Calu3 (cell line): Measurements from ENCODE around the gene PLA2G4A. TPM values are rescaled to one million over a fixed set of nuclear protein-coding genes. Genes with fewer than 3 reads are reported as not detected.

ENCODE experiments used
- BruUV-seq: library from RNA; stranded (reverse); fragments of 400-500 nt; replicated peaks from 2 replicates; lab custom pipeline; 2021; lab: Mats Ljungman, UMichigan
- CTCF ChIA-PET: fragments of 300-600 bp; sonication (Branson Sonifier 250); formaldehyde crosslinking; loops from one replicate; lab custom pipeline; 2022; ENCODE audit warnings: antibody characterized with exemption; lab: Charles Lee
- DNase-seq: peaks from one replicate; pipeline ENCODE4 v3.0.0; 2022
- H3K27ac Mint-ChIP-seq: one replicate; pipeline ENCODE4 v1.8.0; 2022; ENCODE audit warnings: mixed read lengths; ENCODE audit not compliant: unreplicated experiment
- H3K27me3 Mint-ChIP-seq: one replicate; pipeline ENCODE4 v1.8.0; 2022; ENCODE audit warnings: mixed read lengths; ENCODE audit not compliant: unreplicated experiment
- H3K36me3 Mint-ChIP-seq: one replicate; pipeline ENCODE4 v1.8.0; 2022; ENCODE audit warnings: mild to moderate bottlenecking, moderate library complexity, mixed read lengths; ENCODE audit not compliant: insufficient read depth, unreplicated experiment
- H3K4me1 Mint-ChIP-seq: one replicate; pipeline ENCODE4 v1.8.0; 2022; ENCODE audit warnings: mild to moderate bottlenecking, low read depth, mixed read lengths; ENCODE audit not compliant: unreplicated experiment
- H3K4me3 Mint-ChIP-seq: one replicate; pipeline ENCODE4 v1.8.0; 2022; ENCODE audit warnings: mild to moderate bottlenecking, low read depth, moderate library complexity, mixed read lengths; ENCODE audit not compliant: unreplicated experiment
- H3K9me3 Mint-ChIP-seq: one replicate; pipeline ENCODE4 v1.8.0; 2022; ENCODE audit warnings: low read depth, mixed read lengths; ENCODE audit not compliant: unreplicated experiment
- intact Hi-C: fragments of 100-400 bp; cut with micrococcal nuclease; formaldehyde crosslinking; loops from one replicate; pipeline ENCODE4 v1.10.0; 2022; ENCODE audit not compliant: unreplicated experiment
- total RNA-seq: library from RNA; stranded (reverse); gene quantifications from 2 replicates; pipeline ENCODE4 v1.2.3, GENCODE V29; 2022
- TF ChIP-seq, protein P1 (sequence below): fragments of 200-600 bp; IDR thresholded peaks from one replicate; pipeline ENCODE4 v1.8.0; 2022; ENCODE audit warnings: antibody characterized with exemption; ENCODE audit not compliant: unreplicated experiment

The PLA2G4A gene
- total RNA-seq, 1 experiment from 2014 or later, result 36.0 TPM

DNA sequence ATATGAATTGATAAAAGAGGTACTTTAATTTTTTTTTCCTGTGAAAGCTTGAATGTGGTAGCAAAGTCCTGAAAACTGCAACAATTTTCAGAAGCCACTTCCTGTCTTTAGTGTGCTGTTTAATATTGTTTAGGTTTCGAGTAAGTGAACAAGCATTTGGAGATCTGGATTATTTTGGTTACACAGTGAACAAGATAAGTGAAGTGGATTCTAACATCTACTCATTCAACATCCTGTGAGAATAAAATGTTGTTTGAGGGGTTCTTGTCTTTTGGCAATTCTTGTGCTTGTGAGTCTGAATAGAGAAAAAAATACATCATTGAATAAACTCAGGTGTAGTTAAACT is 35.2 kb upstream of the PLA2G4A start:
- CTCF ChIA-PET, result interaction anchor here (1.0 to 1.5 kb wide), 2 partner anchors 12 to 71 kb away, joined by 3 read pairs; no protein-coding TSS in a partner anchor
- H3K27ac Mint-ChIP-seq, result peak overlapping the region; percentile 90
- no peaks in the 10 kb centered on the region for H3K27me3 Mint-ChIP-seq
- TF ChIP-seq, protein P1, sequence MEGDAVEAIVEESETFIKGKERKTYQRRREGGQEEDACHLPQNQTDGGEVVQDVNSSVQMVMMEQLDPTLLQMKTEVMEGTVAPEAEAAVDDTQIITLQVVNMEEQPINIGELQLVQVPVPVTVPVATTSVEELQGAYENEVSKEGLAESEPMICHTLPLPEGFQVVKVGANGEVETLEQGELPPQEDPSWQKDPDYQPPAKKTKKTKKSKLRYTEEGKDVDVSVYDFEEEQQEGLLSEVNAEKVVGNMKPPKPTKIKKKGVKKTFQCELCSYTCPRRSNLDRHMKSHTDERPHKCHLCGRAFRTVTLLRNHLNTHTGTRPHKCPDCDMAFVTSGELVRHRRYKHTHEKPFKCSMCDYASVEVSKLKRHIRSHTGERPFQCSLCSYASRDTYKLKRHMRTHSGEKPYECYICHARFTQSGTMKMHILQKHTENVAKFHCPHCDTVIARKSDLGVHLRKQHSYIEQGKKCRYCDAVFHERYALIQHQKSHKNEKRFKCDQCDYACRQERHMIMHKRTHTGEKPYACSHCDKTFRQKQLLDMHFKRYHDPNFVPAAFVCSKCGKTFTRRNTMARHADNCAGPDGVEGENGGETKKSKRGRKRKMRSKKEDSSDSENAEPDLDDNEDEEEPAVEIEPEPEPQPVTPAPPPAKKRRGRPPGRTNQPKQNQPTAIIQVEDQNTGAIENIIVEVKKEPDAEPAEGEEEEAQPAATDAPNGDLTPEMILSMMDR, result no peak
- no peak overlapping the region for H3K4me3 Mint-ChIP-seq
- peaks cover 25% of the 10 kb centered on the region for H3K4me1 Mint-ChIP-seq
- H3K9me3 Mint-ChIP-seq, result no peaks in the 10 kb centered on the region
- H3K36me3 Mint-ChIP-seq, result no peaks in the 10 kb centered on the region
- no TSS peak for BruUV-seq
- DNase-seq, result no peak
- intact Hi-C loops, result loop anchor here (5.0 kb wide), 1 partner anchor 111 kb away; the partner anchor contains the start of gene PTGS2

DNA sequence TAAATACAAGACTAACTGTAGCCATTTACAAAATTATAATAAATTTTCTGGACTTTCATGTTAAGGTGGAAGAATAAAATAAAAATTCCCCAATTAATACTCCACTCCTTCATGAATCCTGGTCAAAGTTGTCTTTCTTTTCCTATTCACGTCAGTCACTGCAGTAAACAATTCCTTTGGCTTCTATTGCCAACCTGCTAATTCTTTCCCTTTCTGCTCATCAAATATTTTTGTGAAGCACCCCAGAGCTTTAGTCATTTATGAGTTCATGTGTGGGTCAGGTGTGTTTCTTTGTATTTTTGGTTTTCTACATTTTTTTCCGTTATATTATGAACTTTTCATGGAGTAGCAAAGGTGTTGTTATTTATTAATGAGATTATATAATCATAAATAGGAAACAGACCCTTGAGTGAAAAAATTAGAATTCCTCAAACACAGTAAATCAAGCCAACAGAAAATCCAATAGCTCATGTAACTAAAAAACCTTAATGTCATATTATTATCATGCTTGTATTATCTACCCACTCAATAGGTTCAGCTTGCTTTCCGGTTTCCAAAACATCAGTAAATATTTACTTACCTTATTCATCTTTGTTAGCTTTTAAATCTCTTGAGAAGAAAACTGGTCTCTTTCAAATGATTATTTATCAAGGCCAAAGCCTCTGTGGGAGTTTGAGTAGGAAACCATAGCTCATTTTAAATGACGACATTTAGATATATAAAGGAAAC is 29.6 kb upstream of the PLA2G4A start:
- Mint-ChIP-seq H3K4me3 (no peak overlapping the region), H3K36me3 (no peaks in the 10 kb centered on the region), H3K27me3 (no peaks in the 10 kb centered on the region), H3K27ac (no peak overlapping the region), H3K4me1 (no peaks in the 10 kb centered on the region), H3K9me3 (no peaks in the 10 kb centered on the region)
- BruUV-seq, result no TSS peak
- TF ChIP-seq, protein P1, result no peak
- DNase-seq, result no peak
- intact Hi-C loops, result no loop called here
- CTCF ChIA-PET, result no interaction called here

DNA sequence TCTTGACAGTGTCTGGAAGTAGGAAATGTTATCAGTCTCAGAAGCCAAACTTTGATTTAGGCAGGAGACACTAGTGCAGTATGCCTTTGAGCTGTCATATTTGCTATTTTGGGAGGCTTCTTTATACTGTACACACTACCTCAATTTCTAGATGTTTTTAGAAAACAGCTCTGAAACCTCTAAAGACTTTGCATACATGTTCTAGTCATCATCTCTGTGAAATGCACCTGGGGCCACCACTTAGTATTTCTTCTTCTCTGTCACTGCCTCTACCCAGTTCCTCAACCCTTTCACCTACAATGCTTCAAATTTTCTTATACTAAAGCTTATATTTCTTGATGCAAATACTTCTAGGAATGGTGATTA is 29.1 kb upstream of the PLA2G4A start:
- Mint-ChIP-seq H3K27me3 (no peaks in the 10 kb centered on the region), H3K36me3 (no peaks in the 10 kb centered on the region), H3K4me1 (no peaks in the 10 kb centered on the region), H3K4me3 (no peak overlapping the region), H3K27ac (no peak overlapping the region), H3K9me3 (no peaks in the 10 kb centered on the region)
- BruUV-seq, result no TSS peak
- intact Hi-C loops, result loop anchor here (10.0 kb wide), 1 partner anchor 395 kb away; no protein-coding TSS in a partner anchor
- CTCF ChIA-PET, result no interaction called here
- DNase-seq, result no peak
- TF ChIP-seq, protein P1, result no peak

DNA sequence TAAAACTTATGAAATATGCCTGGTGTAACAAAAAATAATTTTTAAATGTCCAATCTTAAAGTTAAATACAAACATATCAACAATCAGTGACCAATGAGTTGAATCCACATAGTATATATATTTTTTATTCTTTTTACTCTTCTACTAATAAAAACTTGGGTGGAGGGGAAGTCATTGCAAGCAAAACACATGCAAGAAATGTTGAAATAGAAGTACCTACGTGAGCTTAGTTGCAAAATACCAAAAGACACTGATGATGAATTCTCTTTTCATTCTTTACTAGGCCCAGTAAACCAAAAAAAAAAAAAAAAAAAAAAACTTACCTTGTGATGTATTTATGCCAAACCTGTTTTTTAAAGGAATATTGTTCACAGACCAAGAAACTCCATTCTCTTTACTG is 26.4 kb upstream of the PLA2G4A start:
- TF ChIP-seq, protein P1, result no peak
- Mint-ChIP-seq H3K36me3 (no peaks in the 10 kb centered on the region), H3K27ac (no peak overlapping the region), H3K4me1 (peaks cover 9% of the 10 kb centered on the region), H3K4me3 (no peak overlapping the region), H3K9me3 (no peaks in the 10 kb centered on the region), H3K27me3 (no peaks in the 10 kb centered on the region)
- intact Hi-C loops, result loop anchor here (10.0 kb wide), 1 partner anchor 398 kb away; no protein-coding TSS in a partner anchor
- no peak for DNase-seq
- CTCF ChIA-PET, result interaction anchor here (0.6 to 0.8 kb wide), 3 partner anchors 9 to 193 kb away, joined by 3 to 6 read pairs (median 3); no protein-coding TSS in a partner anchor
- BruUV-seq, result no TSS peak
